Erythroblast (primary cell): Measurements from ENCODE around the gene GFY.
"Not testable (repeated sequence)": the region's sequence is repeated elsewhere in the genome, so short reads cannot be mapped to it uniquely, and the experiment has no call there.

Experiments used
- DNase-seq, 2 experiments: peaks; one replicate each; lab custom pipeline; 2025; lab: John Stamatoyannopoulos, UW
- GATA1 ChIP-seq: IDR thresholded peaks from 2 replicates; pipeline ENCODE4 v1.6.1; 2011; ENCODE audit warnings: low read depth, mild to moderate bottlenecking, control low read depth, low read length, moderate library complexity
- POLR2A ChIP-seq: IDR thresholded peaks from 2 replicates; pipeline ENCODE4 v1.6.1; 2011; ENCODE audit warnings: mild to moderate bottlenecking, low read length

Gene GFY

GRCh38 chr19:49440439-49441209 lies 15.4 kb downstream of the GFY start:
- DNase-seq: no peak
- TF ChIP-seq POLR2A (no peak), GATA1 (no peak)

DNA sequence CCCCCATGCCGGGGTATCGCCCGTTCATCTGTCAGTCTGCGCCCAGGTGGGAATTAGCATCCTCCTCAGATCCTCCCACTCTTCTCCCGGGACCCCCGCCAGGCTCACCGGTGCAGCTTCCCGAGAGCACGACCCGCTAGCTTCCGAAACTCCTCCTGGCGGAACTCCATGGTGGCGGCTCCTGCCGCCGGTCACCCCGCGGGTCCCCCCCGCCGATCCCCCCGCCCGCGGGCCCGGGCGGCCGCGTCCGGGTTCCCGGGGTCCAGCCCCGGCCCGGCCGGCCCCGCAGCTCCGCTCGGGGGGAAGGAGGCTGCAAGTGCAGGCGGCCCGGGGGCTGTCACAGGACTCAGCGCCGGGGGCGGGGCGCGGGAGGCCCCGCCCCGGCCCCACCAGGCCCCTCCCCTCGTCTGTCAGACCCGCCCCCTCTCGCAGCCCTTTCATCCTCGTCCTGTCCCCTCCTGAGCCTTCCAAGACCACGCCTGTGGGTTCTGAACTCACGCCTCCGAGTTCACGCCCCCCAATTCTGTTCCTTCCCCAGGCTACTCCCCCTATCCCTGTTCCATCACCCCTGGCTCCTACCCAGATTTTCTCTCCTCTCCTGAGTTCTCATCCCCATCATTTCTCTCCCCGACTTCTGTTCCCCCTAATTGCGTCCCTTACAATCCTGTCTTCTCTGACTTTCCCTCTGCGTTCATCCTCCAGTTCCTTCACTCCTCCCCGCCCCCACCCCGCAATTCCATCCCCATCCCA lies 16.2 kb downstream of the GFY start, which contains the start of gene SLC17A7:
TSS of gene SLC17A7 (minus strand) at position 318 of the 750 bp plus-strand sequence. CDS start at position 170, 148 bp downstream.
- no peak for DNase-seq
- TF ChIP-seq GATA1: no peak
- no peak for TF ChIP-seq POLR2A

DNA sequence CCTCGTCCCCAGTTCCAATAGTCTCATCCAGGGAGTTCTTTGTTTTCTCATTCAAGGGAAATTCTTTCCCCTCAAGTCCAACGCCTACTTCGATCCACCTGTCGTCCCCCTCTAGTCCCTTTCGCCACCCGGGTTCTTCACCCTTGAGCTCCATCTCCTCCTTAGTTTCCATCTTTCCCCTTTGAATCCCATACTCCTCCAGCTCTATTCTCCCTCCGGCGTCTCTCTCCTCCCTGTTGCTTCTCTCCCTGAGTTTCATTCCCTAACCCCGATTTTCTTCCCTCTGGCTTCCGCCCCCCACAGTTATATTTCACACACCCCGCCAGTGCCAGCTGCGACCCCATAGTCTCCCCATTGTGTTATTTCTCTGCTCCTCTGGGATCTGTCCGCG lies 16.8 kb downstream of the GFY start:
- TF ChIP-seq POLR2A: no peak
- TF ChIP-seq GATA1: no peak
- DNase-seq: no peak

- no peak for TF ChIP-seq POLR2A
- TF ChIP-seq GATA1: no peak
- DNase-seq: no peak
Observed at GRCh38 chr19:49442354-49442753, 17.2 kb downstream of the GFY start.

DNA sequence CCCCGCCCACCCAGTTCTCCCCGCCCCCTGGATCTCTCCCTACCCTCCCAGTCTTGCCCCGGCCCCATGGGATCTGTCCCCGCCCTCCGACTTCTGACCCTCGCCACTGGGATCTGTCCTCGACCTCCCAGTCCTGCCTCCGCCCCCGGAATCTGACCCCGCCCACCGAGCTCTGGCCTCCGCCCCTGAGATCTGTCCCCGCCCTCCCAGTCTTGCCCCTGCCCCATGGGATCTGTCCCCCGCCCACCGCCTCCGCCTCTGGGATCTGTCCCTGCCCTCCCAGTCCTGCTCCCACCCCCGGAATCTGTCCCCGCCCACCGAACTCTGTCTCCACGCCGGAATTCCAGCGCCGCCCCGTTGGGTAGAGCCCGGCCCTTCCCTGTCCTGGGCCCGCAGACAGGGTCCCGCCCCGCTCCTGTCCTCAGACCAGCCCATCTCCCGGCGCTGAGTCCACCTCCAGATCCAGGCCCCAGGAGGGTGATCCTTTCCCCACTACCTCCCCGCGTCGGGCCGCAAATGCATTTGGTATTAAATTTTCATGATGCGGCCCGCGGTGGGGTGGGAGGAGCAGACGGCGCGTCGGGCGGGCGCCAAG lies 17.7 kb downstream of the GFY start:
- peak in 1 of 2 experiments; percentile 79 for DNase-seq
- TF ChIP-seq POLR2A (no peak), GATA1 (no peak)

GRCh38 chr19:49443366-49444099 lies 18.3 kb downstream of the GFY start:
- DNase-seq: peak; percentile 93 to 96
- TF ChIP-seq POLR2A: no peak
- no peak for TF ChIP-seq GATA1

- not testable (repeated sequence) for DNase-seq
Observed at GRCh38 chr19:49444100-49444700, 19.0 kb downstream of the GFY start.

- TF ChIP-seq POLR2A (no peak), GATA1 (no peak)
Observed at GRCh38 chr19:49445997-49446396, 20.8 kb downstream of the GFY start.

DNA sequence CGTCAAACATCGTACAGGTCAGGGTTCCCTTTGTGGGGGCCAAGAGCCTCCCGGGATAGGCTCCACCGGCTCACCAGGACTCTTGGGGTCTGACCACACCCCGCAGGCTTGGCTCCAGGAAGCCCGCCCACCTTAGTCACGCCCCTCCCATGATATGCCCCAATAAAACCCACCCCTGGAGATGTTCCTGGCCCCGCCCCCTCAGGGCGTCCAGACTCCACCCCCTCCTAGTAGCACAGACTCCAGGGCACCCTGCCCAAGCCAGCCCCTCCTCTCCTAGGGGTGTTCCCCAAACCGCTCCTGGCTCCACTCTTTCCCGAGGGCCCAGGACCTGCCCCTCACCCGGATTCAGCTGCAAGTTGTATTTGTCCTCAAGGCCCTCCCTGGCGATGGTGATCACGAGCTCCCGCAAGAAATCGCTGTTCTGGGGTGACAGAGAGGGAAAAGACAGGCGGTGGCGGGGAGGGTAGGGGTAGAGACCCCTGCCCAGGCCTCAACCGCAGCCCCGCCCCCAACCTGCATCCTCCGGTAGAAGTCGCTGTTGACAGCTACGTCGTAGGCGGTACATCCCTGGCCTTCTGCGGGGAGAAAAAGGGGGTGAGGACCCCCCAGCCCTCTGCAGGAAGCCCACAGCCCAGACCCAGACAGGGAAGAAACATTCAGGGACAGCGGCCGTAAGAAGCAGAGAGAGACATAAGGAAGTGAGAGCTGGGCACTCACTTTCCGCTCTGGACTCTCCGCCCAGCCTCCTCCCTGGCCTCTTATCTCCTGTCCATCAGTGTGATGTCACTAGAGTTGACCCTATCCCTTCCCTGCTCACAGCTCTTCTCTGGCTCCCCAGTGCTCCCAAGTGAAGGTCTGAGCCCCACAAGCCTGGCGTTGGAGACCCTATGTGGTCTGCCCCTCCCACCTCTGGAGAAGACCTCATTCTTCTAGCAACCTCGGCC lies 22.6 kb downstream of the GFY start:
- no peak for TF ChIP-seq POLR2A
- no peak for TF ChIP-seq GATA1
- peak in 1 of 2 experiments; percentile 67 for DNase-seq

More at GRCh38 chr19:49445997-49446396, 20.8 kb downstream of the GFY start:
- DNase-seq: no peak

DNA sequence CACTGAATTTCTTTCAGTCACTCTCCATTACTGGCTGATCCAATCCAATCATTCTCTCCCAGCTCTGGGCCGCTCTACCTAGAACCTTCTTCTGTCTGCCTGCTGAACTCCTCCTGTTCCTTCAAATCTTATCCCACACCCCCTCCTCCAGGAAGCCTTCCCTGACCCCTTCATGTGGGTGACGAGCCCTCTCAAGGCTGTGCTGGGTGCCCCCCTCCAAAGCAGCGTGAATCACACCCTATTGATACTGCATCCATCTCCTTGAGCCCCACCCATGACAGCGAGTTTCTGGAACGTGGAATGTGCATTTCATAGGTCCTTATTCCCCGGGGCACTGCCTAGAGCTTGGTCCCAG lies 23.2 kb downstream of the GFY start:
- no peak for DNase-seq
- no peak for TF ChIP-seq GATA1
- no peak for TF ChIP-seq POLR2A

DNA sequence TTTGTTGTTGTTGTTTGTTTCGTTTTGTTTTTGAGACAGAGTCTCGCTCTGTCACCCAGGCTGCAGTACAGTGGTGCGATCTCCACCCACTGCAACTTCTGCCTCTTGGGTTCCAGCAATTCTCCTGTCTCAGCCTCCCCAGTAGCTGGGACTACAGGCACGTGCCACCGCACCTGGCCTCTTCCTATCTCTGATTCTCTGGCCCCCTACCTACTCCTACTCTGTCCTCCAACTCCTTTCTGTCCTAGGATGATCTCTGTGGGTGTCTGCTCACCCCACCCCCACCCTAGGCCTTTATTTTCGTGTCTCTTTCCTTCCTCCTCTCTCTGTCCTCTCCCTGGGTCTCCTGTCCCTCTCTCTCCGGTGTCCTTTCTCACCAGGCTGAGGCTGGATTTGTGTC lies 25.2 kb downstream of the GFY start:
- no peak for TF ChIP-seq POLR2A
- TF ChIP-seq GATA1: no peak
- no peak for DNase-seq
